K562 (cell line): ENCODE measurements around the gene SLC7A9. TPM values are rescaled to one million over a fixed set of nuclear protein-coding genes. Genes with fewer than 3 reads are reported as not detected.

Source experiments
- ATAC-seq: fragments of 200-7000 bp; cut with Tn5 transposase; 3 replicates; pipeline ENCODE4 v1.9.1; 2020; ENCODE audit warnings: moderate library complexity
- BruUV-seq: library from RNA; stranded (reverse); fragments of 400-500 nt; replicated peaks from 2 replicates; lab custom pipeline; 2021; lab: Mats Ljungman, UMichigan
- CTCF ChIA-PET: fragments of 300-600 bp; formaldehyde crosslinking; extraction: SDS; loops from one replicate; lab custom pipeline; 2021; ENCODE audit warnings: low intra/inter-chr PET ratio; lab: Yijun Ruan, JAX
- POLR2A ChIA-PET: fragments of 300-600, 350-650 bp; sonication (Branson Sonifier 250); formaldehyde crosslinking; extraction: SDS; loops from one replicate; lab custom pipeline; 2021; ENCODE audit warnings: antibody characterized with exemption, inconsistent platforms; lab: Yijun Ruan, JAX
- DNase-seq, 4 experiments: peaks; one replicate each; pipeline versions ENCODE4 v3.0.0 to v3.0.0-alpha.2; 2011 to 2018; ENCODE audit warnings: low spot score in 3 of 4, mixed read lengths in 3 of 4; ENCODE audit errors: extremely low read depth in 1 of 4
- FAIRE-seq: peaks from 2 replicates; lab custom pipeline; 2011; peaks lifted over from hg19 to GRCh38; lab: Jason Lieb, UNC
- H2AFZ ChIP-seq: 2 replicates; pipeline ENCODE4 v1.6.0; 2011; ENCODE audit warnings: low read depth, low read length, control low read depth, inconsistent platforms
- H3K27ac ChIP-seq: fragments of 200-600 bp; 3 replicates; pipeline ENCODE4 v1.8.0; 2011; ENCODE audit warnings: low read depth, mild to moderate bottlenecking, control low read depth, inconsistent platforms, low read length, moderate library complexity, mixed read lengths; ENCODE audit errors: extremely low read depth
- H3K27me3 ChIP-seq, 2 experiments: fragments of 300-600 bp in 1 of 2; 2 replicates in 1 of 2; 3 replicates in 1 of 2; pipeline versions ENCODE4 v1.6.0 to v1.8.0; 2011; ENCODE audit warnings: inconsistent platforms in 2 of 2, low read length in 2 of 2, mild to moderate bottlenecking in 1 of 2, mixed read lengths in 1 of 2, moderate library complexity in 1 of 2; ENCODE audit not compliant: control insufficient read depth in 2 of 2, insufficient read depth in 2 of 2
- H3K36me3 ChIP-seq: fragments of 300-600 bp; 3 replicates; pipeline ENCODE4 v1.8.0; 2011; ENCODE audit warnings: mild to moderate bottlenecking, low read length, inconsistent platforms; ENCODE audit not compliant: control insufficient read depth, insufficient read depth
- H3K4me1 ChIP-seq, 2 experiments: fragments of 200-600 bp in 1 of 2; replicated peaks in 1 of 2; 2 replicates in 1 of 2; 3 replicates in 1 of 2; pipeline versions ENCODE4 v1.5.1 to v1.8.0; 2011; ENCODE audit warnings: inconsistent platforms in 2 of 2, low read length in 2 of 2, mild to moderate bottlenecking in 1 of 2, mixed read lengths in 1 of 2, moderate library complexity in 1 of 2; ENCODE audit not compliant: control insufficient read depth in 2 of 2, insufficient read depth in 2 of 2
- H3K4me2 ChIP-seq: 2 replicates; pipeline ENCODE4 v1.6.1; 2011; ENCODE audit warnings: low read length, control low read depth, inconsistent platforms, mixed read lengths; ENCODE audit not compliant: insufficient read depth
- H3K4me3 ChIP-seq: fragments of 200-600 bp; sonication (generic), shearing (Covaris generic); 2 replicates; pipeline ENCODE4 v1.5.1; 2016; ENCODE audit warnings: control low read depth, inconsistent platforms
- H3K79me2 ChIP-seq: fragments of 200-600 bp; 3 replicates; pipeline ENCODE4 v1.8.0; 2011; ENCODE audit warnings: low read length, inconsistent platforms; ENCODE audit not compliant: control insufficient read depth, insufficient read depth
- H3K9ac ChIP-seq, 2 experiments: 2 replicates each; pipeline versions ENCODE4 v1.6.0 to v1.6.1; 2011; ENCODE audit warnings: low read depth in 2 of 2, low read length in 2 of 2, control low read depth in 1 of 2, inconsistent platforms in 1 of 2, mild to moderate bottlenecking in 1 of 2, mixed read lengths in 1 of 2; ENCODE audit not compliant: insufficient read depth in 1 of 2
- H3K9me1 ChIP-seq: one replicate; pipeline ENCODE4 v1.6.0; 2011; ENCODE audit warnings: inconsistent platforms, mild to moderate bottlenecking, low read length, moderate library complexity; ENCODE audit not compliant: control insufficient read depth, insufficient read depth
- H3K9me3 ChIP-seq: replicated peaks from 2 replicates; pipeline ENCODE4 v1.5.1; 2011; ENCODE audit warnings: low read depth, low read length, inconsistent platforms; ENCODE audit not compliant: control insufficient read depth, insufficient read depth
- H4K20me1 ChIP-seq: replicated peaks from 2 replicates; pipeline ENCODE4 v1.6.1; 2011; ENCODE audit warnings: low read length, inconsistent platforms, mixed read lengths; ENCODE audit not compliant: control insufficient read depth, insufficient read depth
- CHD1 ChIP-seq: fragments of 200-600 bp; sonication (generic); IDR thresholded peaks from one replicate; pipeline ENCODE4 v1.6.1; 2012; ENCODE audit warnings: mild to moderate bottlenecking, moderate library complexity, low read length, inconsistent platforms
- KLF13 ChIP-seq: fragments of 450-650 bp; IDR thresholded peaks from 2 replicates; pipeline ENCODE4 v1.6.1; 2016; ENCODE audit warnings: missing genetic modification characterization, low read depth, mild to moderate bottlenecking, missing compliant biosample characterization, moderate library complexity, borderline replicate concordance
- WGBS: fragments of 100-300 bp; shearing (Covaris generic); methylation state at CpG from one replicate; pipeline ENCODE4 v1.1.6; 2016; ENCODE audit warnings: low coverage, mixed read lengths; ENCODE audit not compliant: insufficient coverage; ENCODE audit errors: missing lambda C conversion rate; 5-methylcytosine and 5-hydroxymethylcytosine counted together
- in situ Hi-C: fragments of 300-500 bp; cut with MboI; formaldehyde crosslinking; loops from 4 replicates; pipeline ENCODE4 v1.15.0; 2018; ENCODE audit warnings: inconsistent platforms, mixed read lengths
- intact Hi-C: fragments of 100-400 bp; cut with micrococcal nuclease; formaldehyde crosslinking; loops from 2 replicates; pipeline ENCODE4 v1.14.2; 2022
- polyA plus RNA-seq, 8 experiments: library from polyadenylated mRNA; depleted of rRNA in 4 of 8; stranded (reverse) in 5 of 8; unstranded in 3 of 8; fragments of >200 nt; fragmentation: Nextera tagmentation in 2 of 8; fragmentation: Illumina TruSeq in 1 of 8; extraction: Ambion mirVana in 2 of 8; extraction: Trizol in 1 of 8; gene quantifications; 2 replicates each; pipeline versions ENCODE4 v1.2.1 to v1.2.3, GENCODE V29; 2011 to 2014; ENCODE audit warnings: inconsistent platforms in 1 of 8, missing spikeins in 1 of 8
- total RNA-seq, 7 experiments: library from RNA; depleted of rRNA in 6 of 7; stranded (reverse); fragments of >200 nt in 6 of 7; fragmentation: Illumina TruSeq in 2 of 7; extraction: Trizol in 2 of 7; gene quantifications; 2 replicates each; pipeline versions ENCODE4 v1.2.1 to v1.2.3, GENCODE V29; 2011 to 2021; ENCODE audit warnings: low replicate concordance in 1 of 7
- TF ChIP-seq, protein P1 (sequence below): fragments of 250-450 bp; sonication (Bioruptor Pico); IDR thresholded peaks from 2 replicates; pipeline ENCODE4 v1.4.0; 2020

The SLC7A9 gene
- total and polyA plus RNA-seq, 9 of the 15 experiments (the other 6 are each of a cell fraction or from before 2014, with no cell fraction given): not detected

DNA sequence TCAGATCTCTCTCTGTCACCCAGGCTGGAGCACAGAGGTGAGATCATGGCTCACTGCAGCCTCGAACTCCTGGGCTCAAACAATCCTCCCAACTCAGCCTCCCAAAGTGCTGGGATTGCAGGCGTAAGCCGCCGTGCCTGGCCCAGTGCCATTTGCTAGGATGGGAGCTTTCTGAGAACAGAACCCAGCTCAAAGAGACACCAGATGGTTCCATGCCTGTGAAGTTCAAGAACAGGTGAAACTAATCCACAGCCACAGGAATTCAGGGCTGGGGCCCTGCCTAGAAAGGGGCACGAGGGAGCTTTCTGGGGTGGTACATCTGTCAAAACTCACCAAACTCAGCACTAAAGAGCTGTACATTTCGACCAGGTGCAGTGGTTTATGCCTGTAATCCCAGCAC, 4.2 kb downstream of the SLC7A9 start (continued):
- TF ChIP-seq KLF13: no peak
- TF ChIP-seq, protein P1, sequence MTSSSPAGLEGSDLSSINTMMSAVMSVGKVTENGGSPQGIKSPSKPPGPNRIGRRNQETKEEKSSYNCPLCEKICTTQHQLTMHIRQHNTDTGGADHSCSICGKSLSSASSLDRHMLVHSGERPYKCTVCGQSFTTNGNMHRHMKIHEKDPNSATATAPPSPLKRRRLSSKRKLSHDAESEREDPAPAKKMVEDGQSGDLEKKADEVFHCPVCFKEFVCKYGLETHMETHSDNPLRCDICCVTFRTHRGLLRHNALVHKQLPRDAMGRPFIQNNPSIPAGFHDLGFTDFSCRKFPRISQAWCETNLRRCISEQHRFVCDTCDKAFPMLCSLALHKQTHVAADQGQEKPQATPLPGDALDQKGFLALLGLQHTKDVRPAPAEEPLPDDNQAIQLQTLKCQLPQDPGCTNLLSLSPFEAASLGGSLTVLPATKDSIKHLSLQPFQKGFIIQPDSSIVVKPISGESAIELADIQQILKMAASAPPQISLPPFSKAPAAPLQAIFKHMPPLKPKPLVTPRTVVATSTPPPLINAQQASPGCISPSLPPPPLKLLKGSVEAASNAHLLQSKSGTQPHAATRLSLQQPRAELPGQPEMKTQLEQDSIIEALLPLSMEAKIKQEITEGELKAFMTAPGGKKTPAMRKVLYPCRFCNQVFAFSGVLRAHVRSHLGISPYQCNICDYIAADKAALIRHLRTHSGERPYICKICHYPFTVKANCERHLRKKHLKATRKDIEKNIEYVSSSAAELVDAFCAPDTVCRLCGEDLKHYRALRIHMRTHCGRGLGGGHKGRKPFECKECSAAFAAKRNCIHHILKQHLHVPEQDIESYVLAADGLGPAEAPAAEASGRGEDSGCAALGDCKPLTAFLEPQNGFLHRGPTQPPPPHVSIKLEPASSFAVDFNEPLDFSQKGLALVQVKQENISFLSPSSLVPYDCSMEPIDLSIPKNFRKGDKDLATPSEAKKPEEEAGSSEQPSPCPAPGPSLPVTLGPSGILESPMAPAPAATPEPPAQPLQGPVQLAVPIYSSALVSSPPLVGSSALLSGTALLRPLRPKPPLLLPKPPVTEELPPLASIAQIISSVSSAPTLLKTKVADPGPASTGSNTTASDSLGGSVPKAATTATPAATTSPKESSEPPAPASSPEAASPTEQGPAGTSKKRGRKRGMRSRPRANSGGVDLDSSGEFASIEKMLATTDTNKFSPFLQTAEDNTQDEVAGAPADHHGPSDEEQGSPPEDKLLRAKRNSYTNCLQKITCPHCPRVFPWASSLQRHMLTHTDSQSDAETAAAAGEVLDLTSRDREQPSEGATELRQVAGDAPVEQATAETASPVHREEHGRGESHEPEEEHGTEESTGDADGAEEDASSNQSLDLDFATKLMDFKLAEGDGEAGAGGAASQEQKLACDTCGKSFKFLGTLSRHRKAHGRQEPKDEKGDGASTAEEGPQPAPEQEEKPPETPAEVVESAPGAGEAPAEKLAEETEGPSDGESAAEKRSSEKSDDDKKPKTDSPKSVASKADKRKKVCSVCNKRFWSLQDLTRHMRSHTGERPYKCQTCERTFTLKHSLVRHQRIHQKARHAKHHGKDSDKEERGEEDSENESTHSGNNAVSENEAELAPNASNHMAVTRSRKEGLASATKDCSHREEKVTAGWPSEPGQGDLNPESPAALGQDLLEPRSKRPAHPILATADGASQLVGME: no peak

DNA sequence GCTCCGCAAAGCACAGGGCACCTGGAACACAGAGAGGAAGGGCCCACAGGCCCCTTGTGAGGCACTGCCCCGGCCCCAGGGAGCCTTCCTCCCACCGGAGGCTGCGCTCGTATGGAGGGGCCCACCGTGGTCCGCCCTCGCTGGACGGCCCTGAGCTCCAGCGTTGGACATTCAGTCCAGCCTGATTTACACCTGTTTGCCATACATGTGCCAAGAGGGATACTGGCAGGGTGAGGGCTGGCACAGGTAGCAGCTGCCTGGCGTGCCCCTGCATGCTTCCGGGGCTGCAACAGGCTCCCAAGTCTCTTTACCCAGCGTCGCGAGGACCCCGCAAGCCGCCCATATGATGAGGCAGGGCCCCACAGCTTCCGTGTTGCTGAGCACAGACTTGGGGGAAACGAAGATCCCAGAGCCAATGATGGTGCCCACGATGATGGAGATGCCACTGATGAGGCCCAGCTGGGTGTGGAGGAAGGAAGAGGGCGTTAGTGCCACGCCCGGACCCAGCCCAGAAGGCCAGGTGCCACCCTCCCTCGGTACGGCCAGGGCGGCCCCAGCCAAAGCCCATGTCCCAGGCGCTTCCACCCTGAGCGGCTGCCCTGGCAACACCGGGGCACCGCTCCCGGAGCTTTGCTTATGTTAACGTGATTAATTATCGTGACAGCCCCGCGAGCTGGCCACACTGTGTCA, 5.1 kb downstream of the SLC7A9 start:
- intact Hi-C loops (no loop called here), in situ Hi-C loops (no loop called here)
- Histone ChIP-seq H3K79me2 (no peaks in the 10 kb centered on the region), H3K27ac (no peak overlapping the region), H3K9ac (no peak overlapping the region), H2AFZ (no peak overlapping the region), H3K4me1 (peaks cover 0 to 16% of the 10 kb centered on the region in 2 experiments; a peak in 1 of 5 replicates), H3K9me3 (no peaks in the 10 kb centered on the region), H3K27me3 (peaks cover 27 to 57% of the 10 kb centered on the region in 2 experiments), H3K36me3 (no peaks in the 10 kb centered on the region), H3K4me3 (no peak overlapping the region), H3K9me1 (no peaks in the 10 kb centered on the region), H3K4me2 (no peak overlapping the region), H4K20me1 (no peaks in the 10 kb centered on the region)
- ChIA-PET POLR2A (interaction anchor here (0.6 kb wide), 1 partner anchor 34 kb away, joined by 3 read pairs; no protein-coding TSS in a partner anchor), CTCF (no interaction called here)
- TF ChIP-seq CHD1: no peak
- no TSS peak for BruUV-seq
- ATAC-seq (no peak), FAIRE-seq (no peak), DNase-seq (no peak)
- WGBS: 6% methylated on average over 34 of the region's 35 CpGs
